HCT116 (cell line): ENCODE measurements around the gene ZFR. TPM values are rescaled to one million over a fixed set of nuclear protein-coding genes. Genes with fewer than 3 reads are reported as not detected.

Source experiments
- ATAC-seq: fragments of 200-7000 bp; cut with Tn5 transposase; 2 replicates; pipeline ENCODE4 v1.9.1; 2020; ENCODE audit warnings: mild to moderate bottlenecking, moderate library complexity
- BruUV-seq: library from RNA; stranded (reverse); fragments of 400-500 nt; replicated peaks from 2 replicates; lab custom pipeline; 2021; lab: Mats Ljungman, UMichigan
- CTCF ChIA-PET: fragments of 300-600 bp; sonication (Branson Sonifier 250); formaldehyde crosslinking; loops from one replicate; lab custom pipeline; 2021; ENCODE audit warnings: antibody characterized with exemption; lab: Charles Lee
- POLR2A ChIA-PET: fragments of 300-600, 350-600 bp; sonication (Branson Sonifier 250); formaldehyde crosslinking; loops from one replicate; lab custom pipeline; 2021; ENCODE audit warnings: antibody characterized with exemption; lab: Charles Lee
- RAD21 ChIA-PET, 2 experiments: fragments of 300-600 bp; sonication (Branson Sonifier 250); formaldehyde crosslinking; loops; one replicate each; lab custom pipeline; 2023; ENCODE audit warnings: low total read pairs in 2 of 2; ENCODE audit not compliant: uncharacterized antibody in 2 of 2, unreplicated experiment in 2 of 2, low non-redundant PET in 1 of 2; lab: Charles Lee
- DNase-seq: peaks from one replicate; pipeline ENCODE4 v3.0.0-alpha.2; 2010; ENCODE audit warnings: low read depth, low spot score
- H2AFZ ChIP-seq: fragments of 200-600 bp; shearing (Covaris generic), sonication (generic); 2 replicates; pipeline ENCODE4 v1.6.1; 2017; ENCODE audit warnings: low read depth, mixed run types, mixed read lengths, antibody characterized with exemption, low read length; ENCODE audit not compliant: poor library complexity, severe bottlenecking
- H3K27ac ChIP-seq: 2 replicates; pipeline ENCODE4 v1.5.1; 2012; ENCODE audit warnings: low read depth, low read length
- H3K27me3 ChIP-seq: fragments of 200-600 bp; sonication (generic); 2 replicates; pipeline ENCODE4 v1.6.1; 2016; ENCODE audit warnings: mixed run types, low read length, mixed read lengths; ENCODE audit not compliant: insufficient read depth
- H3K36me3 ChIP-seq, 2 experiments: fragments of 200-500 bp in 1 of 2; fragments of 200-600 bp in 1 of 2; sonication (Bioruptor generic) in 1 of 2; sonication (generic) in 1 of 2; 2 replicates each; pipeline versions ENCODE4 v1.5.1 to v1.6.1; 2014 to 2016; ENCODE audit warnings: low read length in 2 of 2, inconsistent platforms in 1 of 2, mixed read lengths in 1 of 2, mixed run types in 1 of 2; ENCODE audit not compliant: insufficient read depth in 2 of 2, control insufficient read depth in 1 of 2
- H3K4me1 ChIP-seq, 2 experiments: fragments of 200-600 bp in 1 of 2; sonication (generic) in 1 of 2; 2 replicates each; pipeline versions ENCODE4 v1.5.1 to v1.6.1; 2012 to 2017; ENCODE audit warnings: low read length in 2 of 2, inconsistent platforms in 1 of 2, mild to moderate bottlenecking in 1 of 2, mixed read lengths in 1 of 2, mixed run types in 1 of 2, moderate library complexity in 1 of 2; ENCODE audit not compliant: insufficient read depth in 2 of 2, control insufficient read depth in 1 of 2
- H3K4me2 ChIP-seq: fragments of 200-600 bp; sonication (generic); 2 replicates; pipeline ENCODE4 v1.6.1; 2017; ENCODE audit warnings: mixed run types, low read length, mixed read lengths
- H3K4me3 ChIP-seq, 2 experiments: fragments of 200-600 bp in 1 of 2; sonication (generic) in 1 of 2; replicated peaks in 1 of 2; 2 replicates each; pipeline ENCODE4 v1.5.1; 2011 to 2016; ENCODE audit warnings: low read length in 2 of 2, control low read depth in 1 of 2, low read depth in 1 of 2, mild to moderate bottlenecking in 1 of 2, mixed read lengths in 1 of 2, mixed run types in 1 of 2
- H3K79me2 ChIP-seq: fragments of 200-600 bp; sonication (generic); 2 replicates; pipeline ENCODE4 v1.6.1; 2017; ENCODE audit warnings: mild to moderate bottlenecking, mixed run types, low read length, moderate library complexity, mixed read lengths; ENCODE audit not compliant: insufficient read depth
- H3K9ac ChIP-seq: fragments of 200-600 bp; sonication (generic); 2 replicates; pipeline ENCODE4 v1.6.1; 2016; ENCODE audit warnings: low read length, mixed read lengths
- H3K9me2 ChIP-seq: fragments of 200-600 bp; sonication (generic), shearing (Covaris generic); 2 replicates; pipeline ENCODE4 v1.6.1; 2017; ENCODE audit warnings: mixed run types, mild to moderate bottlenecking, moderate library complexity; ENCODE audit not compliant: insufficient read depth
- H3K9me3 ChIP-seq, 2 experiments: fragments of 200-500 bp in 1 of 2; fragments of 200-600 bp in 1 of 2; sonication (Bioruptor generic) in 1 of 2; sonication (generic) in 1 of 2; 2 replicates each; pipeline ENCODE4 v1.6.1; 2014 to 2017; ENCODE audit warnings: low read length in 2 of 2, mixed read lengths in 2 of 2, inconsistent platforms in 1 of 2, low read depth in 1 of 2, mild to moderate bottlenecking in 1 of 2, mixed run types in 1 of 2, moderate library complexity in 1 of 2; ENCODE audit not compliant: control insufficient read depth in 1 of 2, insufficient read depth in 1 of 2
- H4K20me1 ChIP-seq: fragments of 200-600 bp; sonication (generic), shearing (Covaris generic); 2 replicates; pipeline ENCODE4 v1.6.1; 2017; ENCODE audit warnings: mixed run types, mild to moderate bottlenecking, moderate library complexity; ENCODE audit not compliant: insufficient read depth
- RAD21 ChIP-seq: IDR thresholded peaks from 2 replicates; pipeline ENCODE4 v1.6.1; 2012; ENCODE audit warnings: low read depth, mild to moderate bottlenecking
- YY1 ChIP-seq: IDR thresholded peaks from 2 replicates; pipeline ENCODE4 v1.6.1; 2011; ENCODE audit warnings: low read length, low read depth, moderate library complexity, mild to moderate bottlenecking; ENCODE audit not compliant: insufficient replicate concordance; ENCODE audit errors: extremely low read depth
- intact Hi-C: fragments of 100-400 bp; cut with micrococcal nuclease; formaldehyde crosslinking; loops from 2 replicates; pipeline ENCODE4 v1.10.0; 2022
- total RNA-seq: library from RNA; stranded (reverse); gene quantifications from one replicate; pipeline ENCODE4 v1.2.1, GENCODE V29; 2021; ENCODE audit not compliant: unreplicated experiment
- TF ChIP-seq, protein P1 (sequence below), 3 experiments: fragments of 200-600 bp in 1 of 3; sonication (generic) in 1 of 3; IDR thresholded peaks in 2 of 3; conservative IDR thresholded peaks in 1 of 3; 2 replicates each; pipeline ENCODE4 v1.5.1; 2012 to 2017; ENCODE audit warnings: low read depth in 2 of 3, low read length in 2 of 3, antibody characterized with exemption in 1 of 3, borderline replicate concordance in 1 of 3, control low read depth in 1 of 3, mild to moderate bottlenecking in 1 of 3, mixed read lengths in 1 of 3, mixed run types in 1 of 3, moderate library complexity in 1 of 3; ENCODE audit not compliant: insufficient read depth in 1 of 3

The ZFR gene
- total RNA-seq, 1 experiment from 2014 or later, result 65.7 TPM

DNA sequence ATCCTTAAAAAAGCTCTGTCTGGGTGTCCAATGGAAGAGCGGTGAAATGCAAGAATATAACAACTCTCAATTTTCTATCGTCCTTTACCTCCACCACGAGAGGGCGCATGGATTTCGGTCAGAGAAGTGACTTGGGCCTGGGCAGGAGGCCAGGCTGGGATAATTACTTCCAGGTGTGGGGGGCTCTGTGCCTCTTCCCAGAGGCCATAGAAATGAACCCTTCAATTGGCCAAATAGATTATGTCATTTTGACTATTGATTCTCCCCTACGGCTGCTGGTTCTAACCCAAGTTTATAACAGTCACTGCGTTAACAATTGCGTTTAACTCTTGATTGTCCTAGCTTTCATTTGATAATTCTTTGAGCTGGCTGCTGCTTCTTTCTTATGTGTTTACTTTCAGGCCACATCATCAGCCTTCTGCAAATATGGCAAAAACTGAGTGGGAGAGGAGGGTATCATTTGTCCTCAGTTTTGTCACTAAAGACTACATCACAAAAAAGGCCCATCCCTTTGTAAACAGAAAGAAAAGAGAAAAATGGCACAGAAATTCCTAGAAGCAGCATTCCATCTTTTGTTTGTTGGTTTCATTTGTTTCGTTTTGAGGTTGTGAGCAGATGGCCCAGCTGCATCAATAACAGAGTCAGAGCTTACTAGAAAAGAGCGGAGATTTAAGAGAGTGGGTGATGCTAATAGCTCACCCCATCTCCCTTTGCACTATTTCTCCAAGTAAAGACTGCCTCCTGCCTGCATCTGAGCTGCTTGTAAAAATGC, 45.4 kb upstream of the ZFR start:
- H3K4me3 ChIP-seq, result no peak overlapping the region

More for the DNA sequence above, 45.4 kb upstream of the ZFR start:
- ChIA-PET POLR2A (interaction anchor here (0.9 to 1.2 kb wide), 2 partner anchors 100 kb away, joined by 4 to 5 read pairs; no protein-coding TSS in a partner anchor), CTCF (interaction anchor here (0.6 to 6.1 kb wide), 18 partner anchors 8 to 982 kb away, joined by 3 to 184 read pairs (median 4); no protein-coding TSS in a partner anchor), RAD21 (interaction anchor here (2.9 to 3.0 kb wide), 2 partner anchors 100 kb away, joined by 16 to 17 read pairs; no protein-coding TSS in a partner anchor)
- no TSS peak for BruUV-seq
- no peaks in the 10 kb centered on the region for H4K20me1 ChIP-seq
- peak; percentile 94 for ATAC-seq
- H2AFZ ChIP-seq, result no peak overlapping the region
- no peak overlapping the region for H3K9ac ChIP-seq
- DNase-seq, result peak; percentile 65
- TF ChIP-seq YY1 (no peak), RAD21 (peak; percentile 75)
- TF ChIP-seq, protein P1, sequence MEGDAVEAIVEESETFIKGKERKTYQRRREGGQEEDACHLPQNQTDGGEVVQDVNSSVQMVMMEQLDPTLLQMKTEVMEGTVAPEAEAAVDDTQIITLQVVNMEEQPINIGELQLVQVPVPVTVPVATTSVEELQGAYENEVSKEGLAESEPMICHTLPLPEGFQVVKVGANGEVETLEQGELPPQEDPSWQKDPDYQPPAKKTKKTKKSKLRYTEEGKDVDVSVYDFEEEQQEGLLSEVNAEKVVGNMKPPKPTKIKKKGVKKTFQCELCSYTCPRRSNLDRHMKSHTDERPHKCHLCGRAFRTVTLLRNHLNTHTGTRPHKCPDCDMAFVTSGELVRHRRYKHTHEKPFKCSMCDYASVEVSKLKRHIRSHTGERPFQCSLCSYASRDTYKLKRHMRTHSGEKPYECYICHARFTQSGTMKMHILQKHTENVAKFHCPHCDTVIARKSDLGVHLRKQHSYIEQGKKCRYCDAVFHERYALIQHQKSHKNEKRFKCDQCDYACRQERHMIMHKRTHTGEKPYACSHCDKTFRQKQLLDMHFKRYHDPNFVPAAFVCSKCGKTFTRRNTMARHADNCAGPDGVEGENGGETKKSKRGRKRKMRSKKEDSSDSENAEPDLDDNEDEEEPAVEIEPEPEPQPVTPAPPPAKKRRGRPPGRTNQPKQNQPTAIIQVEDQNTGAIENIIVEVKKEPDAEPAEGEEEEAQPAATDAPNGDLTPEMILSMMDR (IDR thresholded peaks at IDR 0.05 in 2 of 3, conservative IDR thresholded peaks at IDR 0.05 in 1 of 3; ENCODE audit: borderline replicate concordance in 1 of 3, insufficient read depth in 1 of 3, low read depth in 2 of 3, low read length in 2 of 3), result peak; percentile 73 to 85 (median 75); a peak in 5 of 6 replicates
- intact Hi-C loops, result loop anchor here (1.0 to 10.0 kb wide), 5 partner anchors 100 to 935 kb away; no protein-coding TSS in a partner anchor
- no peaks in the 10 kb centered on the region for H3K9me3 ChIP-seq
- no peaks in the 10 kb centered on the region for H3K9me2 ChIP-seq
- no peak overlapping the region for H3K4me2 ChIP-seq
- no peaks in the 10 kb centered on the region for H3K36me3 ChIP-seq
- H3K27me3 ChIP-seq, result no peaks in the 10 kb centered on the region
- H3K79me2 ChIP-seq, result no peaks in the 10 kb centered on the region
- no peak overlapping the region for H3K27ac ChIP-seq
- no peaks in the 10 kb centered on the region for H3K4me1 ChIP-seq
